Heart right ventricle (tissue), 16 donors: Measurements from ENCODE around the gene TRIM16. TPM values are rescaled to one million over a fixed set of nuclear protein-coding genes. Genes with fewer than 3 reads are reported as not detected.

ENCODE experiments used
- ATAC-seq, 8 donors: fragments of 200-7000 bp; cut with Tn5 transposase; one replicate each; pipeline ENCODE4 v1.9.1; 2020; ENCODE audit warnings: mild to moderate bottlenecking in 8 of 8, moderate library complexity in 8 of 8, moderate number of reproducible peaks in 1 of 8
- DNase-seq, 2 donors: peaks; one replicate each; pipeline ENCODE4 v3.0.0-alpha.2; 2020
- H3K27ac ChIP-seq, 10 donors: fragments of 200-600 bp; sonication (generic) in 2 of 10; one replicate each; pipeline versions ENCODE4 v1.5.0 to v1.8.0; 2020 to 2022; ENCODE audit warnings: mild to moderate bottlenecking in 3 of 10
- H3K27me3 ChIP-seq, 7 donors: fragments of 200-600 bp; one replicate each; pipeline ENCODE4 v1.8.0; 2021 to 2022; ENCODE audit warnings: mild to moderate bottlenecking in 2 of 7
- H3K36me3 ChIP-seq, 9 donors: fragments of 200-600 bp; sonication (generic) in 1 of 9; one replicate each; pipeline versions ENCODE4 v1.5.0 to v1.8.0; 2020 to 2022; ENCODE audit warnings: mild to moderate bottlenecking in 2 of 9
- H3K4me1 ChIP-seq, 9 donors: fragments of 200-600 bp; sonication (generic) in 1 of 9; one replicate each; pipeline versions ENCODE4 v1.5.0 to v1.8.0; 2020 to 2022; ENCODE audit warnings: mild to moderate bottlenecking in 4 of 9
- H3K4me3 ChIP-seq, 10 donors: fragments of 200-600 bp; sonication (generic) in 2 of 10; one replicate each; pipeline versions ENCODE4 v1.5.0 to v1.8.0; 2020 to 2022; ENCODE audit warnings: mild to moderate bottlenecking in 7 of 10, moderate library complexity in 2 of 10
- H3K9me3 ChIP-seq, 11 donors: fragments of 200-600 bp in 10 of 11; sonication (generic) in 2 of 11; one replicate each; pipeline versions ENCODE4 v1.5.0 to v1.8.0; 2013 to 2022; ENCODE audit warnings: mild to moderate bottlenecking in 2 of 11, control low read depth in 1 of 11, moderate library complexity in 1 of 11
- WGBS, 2 donors: extraction: QIAGEN DNeasy Blood & Tissue Kit; methylation state at CpG; one replicate each; pipeline ENCODE4 v1.1.7; 2013; ENCODE audit warnings: inconsistent platforms in 1 of 2; 5-methylcytosine and 5-hydroxymethylcytosine counted together
- intact Hi-C, 10 donors: fragments of 100-400 bp; cut with DNase I; formaldehyde crosslinking; loops; one replicate each; pipeline versions ENCODE4 v1.11.1 to v1.14.2; 2022
- polyA plus RNA-seq, 2 donors: library from polyadenylated mRNA; stranded (reverse); fragments of 200-250 nt; gene quantifications; one replicate each; pipeline ENCODE4 v1.2.3, GENCODE V29; 2013
- total RNA-seq, 10 donors: library from RNA; stranded (reverse); fragmentation: NEBNext Ultra II Directional in 3 of 10; extraction: Animal tissue kit (Norgen Biotek cat#: 25700) in 3 of 10; gene quantifications; one replicate each; pipeline versions ENCODE4 v1.2.1 to v1.2.4, GENCODE V29; 2021 to 2023
- TF ChIP-seq, protein P1 (sequence below), 9 donors: fragments of 200-600 bp; sonication (generic) in 2 of 9; IDR thresholded peaks; one replicate each; pipeline versions ENCODE4 v1.5.0 to v1.8.0; 2021 to 2022; ENCODE audit warnings: antibody characterized with exemption in 9 of 9, mild to moderate bottlenecking in 5 of 9, moderate library complexity in 1 of 9
- donor health status: Arrhythmogenic right ventricular cardiomyopathy.
- donor health status: ischemic (EF 13 %, LVEDD 7.1; RV severe dilation, severe dysfunction).
- donor health status: healthy with polysubstance abuse.
- donor health status: DM: no; HTN: yes; CAD: no.
- donor health status: DM: no; HTN: no; CAD: no.
- donor health status: ischemic (EF 25% LVEDD 6.9; RV normal size, moderate dysfunction).
- donor health status: ischemic (EF 25% LVEDD 5.7; RV mildly dilated, moderate dysfunction).
- donor health status: healthy.
- donor health status: DM: yes; HTN: yes; CAD: no.
- donor health status: Ischemic cardiomyopathy.
- donor health status: ischemic (EF 35%, LVEDD 5.7; RV mildly dilated, moderate dysfunction).
- donor health status: nonischemic (EF 11% LVEDD 7.7; RV severe dilation, severe dysfunction).
- donor health status: DM: yes; HTN: yes; CAD: no.
- donor health status: PGD.
- donor health status: ischemic (EF 29% LVEDD 5.4; RV normal size, mild dysfunction).
- donor health status: nonischemic (EF 23%, LVEDD 6.1; RV moderate dilation, normal function).

TRIM16 gene
- total and polyA plus RNA-seq, 12 donors: 8.2 to 41.5 (median 18.5) TPM

- peak; percentile 26 to 77 (median 52) for ATAC-seq
- H3K4me1 ChIP-seq: peaks cover 0 to 54% (median 24%) of the 10 kb centered on the region in 9 donors
- intact Hi-C loops: loop anchor here in 1 of 10 donors (1.0 kb wide), 1 partner anchor 7 kb away; no protein-coding TSS in a partner anchor
- H3K9me3 ChIP-seq: no peaks in the 10 kb centered on the region
- TF ChIP-seq, protein P1, sequence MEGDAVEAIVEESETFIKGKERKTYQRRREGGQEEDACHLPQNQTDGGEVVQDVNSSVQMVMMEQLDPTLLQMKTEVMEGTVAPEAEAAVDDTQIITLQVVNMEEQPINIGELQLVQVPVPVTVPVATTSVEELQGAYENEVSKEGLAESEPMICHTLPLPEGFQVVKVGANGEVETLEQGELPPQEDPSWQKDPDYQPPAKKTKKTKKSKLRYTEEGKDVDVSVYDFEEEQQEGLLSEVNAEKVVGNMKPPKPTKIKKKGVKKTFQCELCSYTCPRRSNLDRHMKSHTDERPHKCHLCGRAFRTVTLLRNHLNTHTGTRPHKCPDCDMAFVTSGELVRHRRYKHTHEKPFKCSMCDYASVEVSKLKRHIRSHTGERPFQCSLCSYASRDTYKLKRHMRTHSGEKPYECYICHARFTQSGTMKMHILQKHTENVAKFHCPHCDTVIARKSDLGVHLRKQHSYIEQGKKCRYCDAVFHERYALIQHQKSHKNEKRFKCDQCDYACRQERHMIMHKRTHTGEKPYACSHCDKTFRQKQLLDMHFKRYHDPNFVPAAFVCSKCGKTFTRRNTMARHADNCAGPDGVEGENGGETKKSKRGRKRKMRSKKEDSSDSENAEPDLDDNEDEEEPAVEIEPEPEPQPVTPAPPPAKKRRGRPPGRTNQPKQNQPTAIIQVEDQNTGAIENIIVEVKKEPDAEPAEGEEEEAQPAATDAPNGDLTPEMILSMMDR (IDR thresholded peaks at IDR 0.05): no peak
- peak; percentile 45 to 47 for DNase-seq
- no peaks in the 10 kb centered on the region for H3K27me3 ChIP-seq
- peak overlapping the region in 1 of 10 donors; percentile 19 for H3K4me3 ChIP-seq
- 60 to 61% methylated on average over 4 of the region's 4 CpGs for WGBS, 2 donors
- H3K36me3 ChIP-seq: no peaks in the 10 kb centered on the region
- H3K27ac ChIP-seq: peak overlapping the region in 9 of 10 donors; percentile 7 to 85 (median 72)
Observed at GRCh38 chr17:15659663-15660062, 24.4 kb downstream of the TRIM16 start.

DNA sequence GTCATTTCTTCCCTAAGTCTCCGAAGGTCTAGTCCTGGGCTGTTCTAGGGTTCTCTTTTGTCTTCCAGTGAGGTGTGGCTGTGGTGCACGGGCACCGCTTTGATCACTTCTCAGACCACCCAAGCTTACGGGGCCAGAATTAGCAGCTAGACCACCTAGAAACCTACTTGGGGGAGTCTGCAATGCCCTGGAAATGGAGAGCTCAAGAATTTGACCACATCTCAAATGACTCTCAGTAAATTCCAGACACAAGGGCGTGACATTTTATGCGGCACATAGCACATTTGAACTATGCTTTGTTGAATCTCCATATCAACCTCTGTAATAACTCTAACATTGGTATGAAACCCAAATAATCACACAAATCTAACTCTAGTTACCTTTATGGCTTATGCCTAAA is 24.9 kb downstream of the TRIM16 start:
- Histone ChIP-seq H3K9me3 (no peaks in the 10 kb centered on the region), H3K36me3 (no peaks in the 10 kb centered on the region), H3K27me3 (no peaks in the 10 kb centered on the region), H3K4me3 (no peak overlapping the region), H3K4me1 (peaks cover 0 to 54% (median 24%) of the 10 kb centered on the region in 9 donors), H3K27ac (peak overlapping the region in 9 of 10 donors; percentile 7 to 85 (median 72))
- ATAC-seq: peak in 1 of 8 donors; percentile 11
- DNase-seq: no peak
- TF ChIP-seq, protein P1 (IDR thresholded peaks at IDR 0.05): no peak
- WGBS, 2 donors: 86 to 88% methylated on average over 6 of the region's 6 CpGs
- intact Hi-C loops: no loop called here

DNA sequence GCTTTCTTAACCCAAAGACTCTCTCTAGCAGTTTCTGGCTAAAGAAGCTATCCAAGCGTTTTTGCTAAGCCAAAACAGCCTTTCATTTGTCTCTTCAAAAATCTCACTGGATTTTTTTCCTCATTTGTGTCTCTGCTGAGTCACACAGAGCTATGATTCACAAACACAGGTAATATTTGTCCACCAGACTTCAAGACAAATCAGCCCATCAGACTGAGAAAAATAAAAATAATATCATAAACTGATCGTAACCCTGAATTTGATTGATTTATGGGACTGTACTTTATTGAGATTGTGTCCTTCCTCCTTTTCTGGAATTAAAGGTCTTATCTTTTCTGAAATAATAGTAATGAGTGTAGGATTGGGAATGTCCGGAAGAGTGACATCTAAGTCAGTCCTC is 25.8 kb downstream of the TRIM16 start:
- ATAC-seq: no peak

GRCh38 chr17:15657868-15658267 is 26.2 kb downstream of the TRIM16 start:
- no peak for DNase-seq
- H3K27ac ChIP-seq: peak overlapping the region in 2 of 10 donors; percentile 82 to 85
- TF ChIP-seq, protein P1 (IDR thresholded peaks at IDR 0.05): no peak
- H3K9me3 ChIP-seq: no peaks in the 10 kb centered on the region
- intact Hi-C loops: no loop called here
- H3K4me1 ChIP-seq: peaks cover 0 to 46% (median 17%) of the 10 kb centered on the region in 9 donors
- no peak overlapping the region for H3K4me3 ChIP-seq
- no peak for ATAC-seq
- no peaks in the 10 kb centered on the region for H3K27me3 ChIP-seq
- H3K36me3 ChIP-seq: no peaks in the 10 kb centered on the region

More for the DNA sequence above, 25.8 kb downstream of the TRIM16 start:
- Histone ChIP-seq H3K4me3 (no peak overlapping the region), H3K4me1 (peaks cover 0 to 50% (median 21%) of the 10 kb centered on the region in 9 donors), H3K27me3 (no peaks in the 10 kb centered on the region), H3K9me3 (no peaks in the 10 kb centered on the region), H3K27ac (peak overlapping the region in 3 of 10 donors; percentile 80 to 85 (median 82)), H3K36me3 (no peaks in the 10 kb centered on the region)
- intact Hi-C loops: no loop called here
- TF ChIP-seq, protein P1 (IDR thresholded peaks at IDR 0.05): no peak
- DNase-seq: no peak
- 92 to 96% methylated on average over 3 of the region's 3 CpGs for WGBS, 2 donors
